ENCODE data around the gene PEX16. TPM values are rescaled to one million over a fixed set of nuclear protein-coding genes. Genes with fewer than 3 reads are reported as not detected.

PEX16 gene
- total and polyA plus RNA-seq, 2 of the 13 experiments (the other 11 are each of a cell fraction or from before 2014, with no cell fraction given): 12.5 to 21.8 TPM

DNA sequence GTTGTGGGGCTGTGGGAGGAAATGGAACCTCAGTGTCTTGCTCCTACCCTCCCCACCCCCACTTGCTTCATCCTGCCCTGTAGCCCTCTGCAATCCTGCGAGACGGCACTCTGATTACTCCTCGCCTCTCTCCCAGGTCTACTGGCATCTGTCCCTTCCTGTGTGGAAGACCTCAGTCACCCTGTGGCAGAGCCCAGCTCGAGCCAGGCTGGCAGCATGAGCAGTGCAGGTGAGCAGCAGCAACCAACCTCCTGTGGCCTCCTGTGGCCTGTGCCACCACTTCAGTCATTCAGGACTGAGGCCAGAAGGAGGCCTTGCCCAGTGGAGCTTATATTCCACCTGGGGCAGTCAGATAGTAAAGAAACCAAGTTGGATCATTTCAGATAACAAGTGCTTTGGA lies 47.0 kb downstream of the PEX16 start:
- Histone ChIP-seq H3K27ac (ENCODE audit: extremely low read length, insufficient read depth, low read length) (no peak overlapping the region), H3K4me3 (replicated peaks in 1 of 3; ENCODE audit: insufficient read depth in 1 of 3, low read depth in 2 of 3, low read length in 3 of 3) (no peak overlapping the region), H3K9me3 (ENCODE audit: low read length) (no peaks in the 10 kb centered on the region), H2AFZ (ENCODE audit: low read length) (no peak overlapping the region), H3K27me3 (ENCODE audit: control insufficient read depth in 1 of 2, insufficient read depth in 2 of 2, low read length in 2 of 2) (no peaks in the 10 kb centered on the region), H3K79me2 (ENCODE audit: insufficient read depth, low read length) (no peaks in the 10 kb centered on the region), H3K36me3 (replicated peaks in 1 of 2; ENCODE audit: control insufficient read depth in 1 of 2, insufficient read depth in 2 of 2, low read length in 2 of 2) (peaks cover 26 to 72% of the 10 kb centered on the region in 2 experiments), H3K4me2 (ENCODE audit: low read depth, low read length) (no peak overlapping the region), H3K9ac (ENCODE audit: insufficient read depth, low read depth, low read length) (no peak overlapping the region), H4K20me1 (ENCODE audit: insufficient read depth, low read length) (no peaks in the 10 kb centered on the region), H3K4me1 (ENCODE audit: insufficient read depth, low read length) (no peaks in the 10 kb centered on the region)
- 98% methylated on average over 4 of the region's 4 CpGs for WGBS (ENCODE audit: low lambda C conversion rate)
- no peak for TF ChIP-seq RBM39 (IDR thresholded peaks at IDR 0.05; ENCODE audit: low read depth, low read length, poor library complexity, severe bottlenecking)
- TF ChIP-seq SOX13 (IDR thresholded peaks at IDR 0.05): no peak
- no peak for TF ChIP-seq SOX13 (CRISPR knock-in tag; conservative IDR thresholded peaks at IDR 0.05 in 1 of 2, IDR thresholded peaks at IDR 0.05 in 1 of 2)
- no peak for TF ChIP-seq ZNF451 (CRISPR knock-in tag; IDR thresholded peaks at IDR 0.05)
- no peak for TF ChIP-seq HIC2 (CRISPR knock-in tag; IDR thresholded peaks at IDR 0.05; ENCODE audit: low read depth)
- TF ChIP-seq ZNF781 (CRISPR knock-in tag; IDR thresholded peaks at IDR 0.05; ENCODE audit: borderline replicate concordance, not compliant biosample characterization): no peak
- TF ChIP-seq ZNF33A (CRISPR knock-in tag; IDR thresholded peaks at IDR 0.05; ENCODE audit: borderline replicate concordance): no peak
- TF ChIP-seq, protein P1, sequence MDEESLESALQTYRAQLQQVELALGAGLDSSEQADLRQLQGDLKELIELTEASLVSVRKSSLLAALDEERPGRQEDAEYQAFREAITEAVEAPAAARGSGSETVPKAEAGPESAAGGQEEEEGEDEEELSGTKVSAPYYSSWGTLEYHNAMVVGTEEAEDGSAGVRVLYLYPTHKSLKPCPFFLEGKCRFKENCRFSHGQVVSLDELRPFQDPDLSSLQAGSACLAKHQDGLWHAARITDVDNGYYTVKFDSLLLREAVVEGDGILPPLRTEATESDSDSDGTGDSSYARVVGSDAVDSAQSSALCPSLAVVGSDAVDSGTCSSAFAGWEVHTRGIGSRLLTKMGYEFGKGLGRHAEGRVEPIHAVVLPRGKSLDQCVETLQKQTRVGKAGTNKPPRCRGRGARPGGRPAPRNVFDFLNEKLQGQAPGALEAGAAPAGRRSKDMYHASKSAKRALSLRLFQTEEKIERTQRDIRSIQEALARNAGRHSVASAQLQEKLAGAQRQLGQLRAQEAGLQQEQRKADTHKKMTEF (CRISPR knock-in tag; IDR thresholded peaks at IDR 0.05): no peak
- no TSS peak for BruUV-seq (replicated peaks)
- ChIA-PET POLR2A (no interaction called here), CTCF (ENCODE audit: low intra/inter-chr PET ratio, low total read pairs) (no interaction called here)
- FAIRE-seq (no peak), DNase-seq (ENCODE audit: low spot score) (no peak), ATAC-seq (no peak)
- intact Hi-C loops (cut with micrococcal nuclease; ENCODE audit: unreplicated experiment) (no loop called here), in situ Hi-C loops (cut with HindIII; ENCODE audit: extremely low pct_ligation_motif_present, low pct_unique_long_range_greater_than_20kb) (no loop called here)
